Measurements from ENCODE around the gene CPNE5.

Gene CPNE5

GRCh38 chr6:36745283-36745682 lies 94.0 kb downstream of the CPNE5 start:
- no peak overlapping the region for H3K27ac ChIP-seq
- TF ChIP-seq CTCF (conservative IDR thresholded peaks at IDR 0.05): no peak
- TF ChIP-seq ZFX (IDR thresholded peaks at IDR 0.05): no peak

- no peak for TF ChIP-seq ZFX (IDR thresholded peaks at IDR 0.05)
- TF ChIP-seq CTCF (conservative IDR thresholded peaks at IDR 0.05): no peak
- no peak overlapping the region for H3K27ac ChIP-seq
Observed at GRCh38 chr6:36744304-36744673, 95.0 kb downstream of the CPNE5 start.

DNA sequence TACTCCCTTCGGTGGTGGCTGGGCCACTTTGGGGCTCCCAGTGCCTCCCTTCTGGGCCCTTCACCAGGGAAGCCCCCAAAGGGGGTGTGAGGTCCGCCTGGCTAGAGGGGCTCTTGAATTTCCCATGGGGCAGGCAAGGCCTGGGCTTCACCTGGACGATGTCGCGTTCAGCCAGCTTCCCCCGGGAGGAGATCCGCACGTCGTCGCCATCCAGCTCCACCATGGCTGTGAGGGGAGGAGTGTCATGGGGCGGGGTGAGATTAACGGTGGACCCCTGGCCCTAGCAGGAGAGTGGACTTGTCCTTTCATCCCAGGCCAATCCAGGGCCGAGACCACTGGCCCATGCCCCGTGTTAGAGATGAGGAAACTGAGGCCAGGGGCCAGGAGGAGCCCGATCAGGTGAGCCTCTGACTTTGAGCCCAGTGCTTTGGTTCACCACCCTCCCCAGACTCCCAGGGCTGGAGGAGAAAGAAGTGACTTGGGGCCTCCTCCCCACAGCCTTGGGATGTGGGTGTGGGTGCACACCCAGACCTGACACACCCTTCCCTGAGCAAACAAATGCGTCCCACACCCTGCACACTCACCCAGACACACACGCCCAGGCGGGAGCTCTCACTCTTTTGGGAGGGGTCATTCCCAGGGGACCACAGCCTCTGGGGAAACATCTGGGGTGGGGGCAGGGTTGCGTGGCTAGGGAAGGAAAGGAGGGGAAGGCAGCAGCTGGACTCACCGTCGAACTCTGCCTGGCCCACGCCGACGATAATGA lies 95.5 kb downstream of the CPNE5 start:
- H3K27ac ChIP-seq: no peak overlapping the region
- TF ChIP-seq ZFX (IDR thresholded peaks at IDR 0.05) (no peak), CTCF (conservative IDR thresholded peaks at IDR 0.05) (no peak)

- no peak overlapping the region for H3K27ac ChIP-seq
- TF ChIP-seq ZFX (IDR thresholded peaks at IDR 0.05) (no peak), CTCF (conservative IDR thresholded peaks at IDR 0.05) (no peak)
Observed at GRCh38 chr6:36743032-36743431, 96.2 kb downstream of the CPNE5 start.

DNA sequence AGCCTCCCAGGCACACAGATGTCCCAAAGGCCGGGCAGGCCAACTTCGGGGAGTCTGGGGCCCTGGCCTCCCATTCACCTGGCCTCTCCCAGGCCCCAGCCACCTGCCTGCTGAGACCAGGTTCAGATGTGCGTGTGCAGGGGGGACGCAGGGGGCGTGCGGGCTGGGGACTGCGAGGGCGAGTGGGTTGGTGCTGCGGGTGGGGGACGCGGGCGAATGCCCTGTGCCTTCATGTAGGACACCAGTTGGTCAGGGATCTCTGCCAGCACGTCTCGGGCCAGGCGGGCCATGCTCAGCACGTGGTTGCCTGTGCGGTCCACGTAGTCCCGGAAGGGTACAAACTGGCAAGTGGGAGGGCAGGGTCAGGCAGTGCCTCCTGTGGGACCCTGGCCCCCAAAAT lies 97.1 kb downstream of the CPNE5 start:
- TF ChIP-seq ZFX (IDR thresholded peaks at IDR 0.05) (no peak), CTCF (conservative IDR thresholded peaks at IDR 0.05) (no peak)
- no peak overlapping the region for H3K27ac ChIP-seq

DNA sequence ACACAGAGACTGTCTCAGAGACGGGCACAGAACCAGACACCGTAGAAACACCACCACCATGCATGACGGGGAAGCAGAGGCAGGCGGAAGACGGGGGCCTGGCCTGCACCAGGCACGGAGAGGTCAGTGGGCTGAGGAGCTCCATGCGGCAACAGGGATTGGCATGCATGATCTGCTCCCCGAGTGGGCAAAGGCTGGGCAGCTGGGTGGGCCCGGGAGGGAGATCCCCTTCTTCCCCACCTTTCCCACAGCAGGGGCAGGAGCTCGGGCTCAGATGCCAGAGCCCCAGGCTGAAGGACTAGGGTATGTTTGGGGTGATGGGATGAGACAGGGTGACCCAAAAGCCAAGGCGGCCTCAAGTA lies 98.4 kb downstream of the CPNE5 start:
- H3K27ac ChIP-seq: no peak overlapping the region
- TF ChIP-seq CTCF (conservative IDR thresholded peaks at IDR 0.05) (no peak), ZFX (IDR thresholded peaks at IDR 0.05) (no peak)

- H3K27ac ChIP-seq: no peak overlapping the region
- TF ChIP-seq ZFX (IDR thresholded peaks at IDR 0.05) (no peak), CTCF (conservative IDR thresholded peaks at IDR 0.05) (no peak)
Observed at GRCh38 chr6:36739947-36740817, 99.1 kb downstream of the CPNE5 start.
